C4-2B (cell line): Measurements from ENCODE around the gene MSH2.

ENCODE experiments used
- ZFX ChIP-seq: fragments of 450-650 bp; IDR thresholded peaks from 2 replicates; pipeline ENCODE4 v1.6.1; 2017
- TF ChIP-seq, protein P1 (sequence below): fragments of 450-650 bp; conservative IDR thresholded peaks from 2 replicates; pipeline ENCODE4 v1.5.1; 2017; ENCODE audit warnings: mild to moderate bottlenecking

DNA sequence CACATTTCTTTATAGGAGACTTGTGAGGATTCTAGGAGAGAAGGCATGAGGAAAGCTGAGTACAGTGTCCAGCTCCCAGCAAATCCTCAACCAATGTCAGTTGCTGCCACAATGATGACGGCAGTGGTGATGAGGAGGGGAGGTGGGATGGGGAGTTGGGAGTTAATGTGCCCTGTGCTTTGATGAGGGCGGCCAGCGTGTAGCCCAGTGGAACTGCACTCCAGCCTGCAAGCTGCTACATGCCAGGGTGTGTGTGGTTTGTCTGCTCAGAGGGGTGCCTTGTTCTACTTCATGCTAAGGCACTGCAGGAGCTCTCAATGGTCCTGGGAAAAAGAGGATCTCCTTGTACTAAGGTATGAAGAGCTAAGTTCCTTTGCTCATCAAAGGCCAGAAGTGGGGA lies 96.1 kb downstream of the MSH2 start:
- TF ChIP-seq, protein P1, sequence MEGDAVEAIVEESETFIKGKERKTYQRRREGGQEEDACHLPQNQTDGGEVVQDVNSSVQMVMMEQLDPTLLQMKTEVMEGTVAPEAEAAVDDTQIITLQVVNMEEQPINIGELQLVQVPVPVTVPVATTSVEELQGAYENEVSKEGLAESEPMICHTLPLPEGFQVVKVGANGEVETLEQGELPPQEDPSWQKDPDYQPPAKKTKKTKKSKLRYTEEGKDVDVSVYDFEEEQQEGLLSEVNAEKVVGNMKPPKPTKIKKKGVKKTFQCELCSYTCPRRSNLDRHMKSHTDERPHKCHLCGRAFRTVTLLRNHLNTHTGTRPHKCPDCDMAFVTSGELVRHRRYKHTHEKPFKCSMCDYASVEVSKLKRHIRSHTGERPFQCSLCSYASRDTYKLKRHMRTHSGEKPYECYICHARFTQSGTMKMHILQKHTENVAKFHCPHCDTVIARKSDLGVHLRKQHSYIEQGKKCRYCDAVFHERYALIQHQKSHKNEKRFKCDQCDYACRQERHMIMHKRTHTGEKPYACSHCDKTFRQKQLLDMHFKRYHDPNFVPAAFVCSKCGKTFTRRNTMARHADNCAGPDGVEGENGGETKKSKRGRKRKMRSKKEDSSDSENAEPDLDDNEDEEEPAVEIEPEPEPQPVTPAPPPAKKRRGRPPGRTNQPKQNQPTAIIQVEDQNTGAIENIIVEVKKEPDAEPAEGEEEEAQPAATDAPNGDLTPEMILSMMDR, result no peak
- no peak for TF ChIP-seq ZFX
